Stimulated activated CD8-positive, alpha-beta memory T cell treated with anti-CD3 and anti-CD28 coated beads, Interleukin-4, amount 100 ng/mL, for 48 hours (primary cell): ENCODE measurements around the gene STAB1.

ENCODE experiments used
- DNase-seq: peaks from one replicate; pipeline ENCODE4 v3.0.0-alpha.2; 2020

The STAB1 gene

GRCh38 chr3:52494886-52495495 is at the start of gene STAB1:
TSS of gene STAB1 (plus strand) at chr3:52495338. CDS start at chr3:52495414, 76 bp downstream.
- no peak for DNase-seq

- DNase-seq: no peak
These were observed 49.1 kb upstream of the STAB1 start for GRCh38 chr3:52446042-52446441.

GRCh38 chr3:52446631-52447511 is 48.3 kb upstream of the STAB1 start:
- DNase-seq: peak; percentile 88

- DNase-seq: no peak
These were observed 47.4 kb upstream of the STAB1 start for GRCh38 chr3:52447512-52448355.

GRCh38 chr3:52450489-52451236 is 44.5 kb upstream of the STAB1 start:
- DNase-seq: no peak

- DNase-seq: no peak
These were observed 43.7 kb upstream of the STAB1 start for GRCh38 chr3:52451237-52452083.

GRCh38 chr3:52452126-52452525 is 43.0 kb upstream of the STAB1 start:
- no peak for DNase-seq

DNA sequence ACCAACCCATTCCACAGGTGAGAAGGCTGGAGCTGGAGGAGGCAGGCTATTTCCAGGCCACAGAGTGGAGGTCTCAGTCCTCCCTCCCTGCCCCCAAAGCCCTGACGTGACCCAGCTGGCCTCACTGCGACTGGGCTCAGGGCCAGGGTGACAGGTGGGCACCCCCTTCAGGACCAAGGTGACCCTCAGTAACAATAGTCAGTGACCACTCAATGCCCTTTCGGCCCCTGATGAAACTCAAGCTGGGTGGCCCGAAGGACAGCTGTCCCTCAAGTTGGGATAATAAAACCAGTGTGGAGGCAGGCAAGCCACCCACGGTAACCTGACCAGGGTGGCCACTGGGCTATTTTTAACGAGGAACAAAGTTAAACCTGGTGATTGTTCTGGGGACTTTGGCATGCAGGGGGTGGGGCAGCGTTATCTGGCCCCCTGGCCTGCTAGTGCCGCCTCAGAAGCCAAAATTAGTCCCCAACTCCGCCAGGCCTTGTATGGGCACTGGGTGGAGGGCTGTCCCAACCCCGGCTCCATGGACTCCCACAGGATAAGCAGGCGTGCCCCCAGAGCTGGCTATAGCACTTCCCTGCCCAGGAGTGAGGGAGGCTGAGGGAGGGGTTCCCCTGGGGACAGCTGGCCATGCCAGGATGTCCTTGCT is 42.4 kb upstream of the STAB1 start:
- DNase-seq: no peak

DNA sequence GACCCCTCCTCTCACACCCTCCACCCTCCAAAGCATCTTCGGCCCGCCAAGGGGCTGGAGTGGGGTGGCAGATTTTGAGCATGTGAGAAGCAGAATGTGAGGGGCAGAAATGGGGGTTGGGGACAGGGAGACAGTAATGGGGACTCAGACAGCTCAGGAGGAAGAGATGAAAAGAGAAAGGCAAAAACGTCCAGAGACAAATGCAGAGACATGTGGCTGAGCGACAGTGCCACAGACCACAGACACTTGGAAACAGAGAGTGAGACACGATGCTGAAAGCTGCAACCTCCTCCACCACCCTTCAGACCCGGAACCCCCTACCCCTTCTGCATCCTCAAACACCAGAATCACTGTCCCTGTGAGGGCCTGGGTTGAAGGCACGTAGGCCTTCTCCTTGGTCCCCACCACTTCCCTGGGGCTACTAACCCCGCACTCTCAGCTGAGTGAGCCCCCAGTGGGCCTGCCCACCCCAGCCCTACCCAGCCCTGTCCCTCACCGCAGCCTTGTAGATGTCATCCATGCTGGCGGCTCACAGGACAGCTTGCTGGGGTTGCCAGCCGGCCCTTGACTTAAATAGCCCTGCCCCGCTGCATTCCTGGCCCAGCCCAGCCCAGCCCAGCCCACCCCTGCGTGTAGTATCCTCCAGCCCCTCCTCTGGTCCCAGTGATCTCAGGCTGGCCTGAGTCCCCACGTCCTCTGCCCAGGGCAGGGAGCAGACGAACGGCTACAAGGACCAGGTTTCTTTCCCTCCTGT is 41.5 kb upstream of the STAB1 start, which contains the start of gene TNNC1:
Gene TNNC1 (minus strand): TSS at position 546 of the 754 bp plus-strand sequence. CDS start 26 bp downstream, at position 520.
- no peak for DNase-seq

DNA sequence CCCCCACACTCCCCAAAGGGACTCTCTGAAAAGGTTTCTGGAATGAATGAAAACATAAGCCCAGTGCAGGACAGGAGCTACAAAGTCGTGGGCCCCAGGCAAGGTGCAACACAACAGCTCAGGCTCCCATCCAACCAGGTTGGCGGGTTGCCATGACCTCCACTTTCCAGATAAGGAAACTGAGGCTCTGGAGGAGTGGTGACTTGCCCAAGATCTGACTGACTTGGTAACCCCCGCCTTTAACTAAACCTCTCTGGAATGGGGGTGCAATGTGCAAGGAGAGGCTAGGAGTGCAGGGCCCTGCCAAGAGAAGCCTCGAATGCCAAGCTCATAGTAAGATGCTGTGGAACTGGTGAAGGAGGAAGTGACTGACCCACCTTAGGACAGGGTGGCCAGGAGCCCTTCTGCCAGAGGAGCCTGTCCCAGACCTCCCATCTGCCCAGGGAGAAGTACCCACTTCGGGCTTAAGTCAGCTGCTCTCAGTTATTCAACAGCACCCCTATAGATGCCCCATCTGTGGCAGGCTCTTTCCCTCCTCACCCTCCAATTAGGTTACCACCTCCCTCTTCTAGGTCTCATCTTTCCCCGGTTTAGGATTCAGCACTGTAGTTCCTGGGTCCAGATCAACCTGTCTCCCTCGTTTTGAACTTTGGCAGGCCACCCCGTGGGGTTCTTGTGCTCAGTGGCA is 40.7 kb upstream of the STAB1 start:
- DNase-seq: peak; percentile 31

GRCh38 chr3:52454938-52455282 is 40.2 kb upstream of the STAB1 start:
- DNase-seq: no peak

DNA sequence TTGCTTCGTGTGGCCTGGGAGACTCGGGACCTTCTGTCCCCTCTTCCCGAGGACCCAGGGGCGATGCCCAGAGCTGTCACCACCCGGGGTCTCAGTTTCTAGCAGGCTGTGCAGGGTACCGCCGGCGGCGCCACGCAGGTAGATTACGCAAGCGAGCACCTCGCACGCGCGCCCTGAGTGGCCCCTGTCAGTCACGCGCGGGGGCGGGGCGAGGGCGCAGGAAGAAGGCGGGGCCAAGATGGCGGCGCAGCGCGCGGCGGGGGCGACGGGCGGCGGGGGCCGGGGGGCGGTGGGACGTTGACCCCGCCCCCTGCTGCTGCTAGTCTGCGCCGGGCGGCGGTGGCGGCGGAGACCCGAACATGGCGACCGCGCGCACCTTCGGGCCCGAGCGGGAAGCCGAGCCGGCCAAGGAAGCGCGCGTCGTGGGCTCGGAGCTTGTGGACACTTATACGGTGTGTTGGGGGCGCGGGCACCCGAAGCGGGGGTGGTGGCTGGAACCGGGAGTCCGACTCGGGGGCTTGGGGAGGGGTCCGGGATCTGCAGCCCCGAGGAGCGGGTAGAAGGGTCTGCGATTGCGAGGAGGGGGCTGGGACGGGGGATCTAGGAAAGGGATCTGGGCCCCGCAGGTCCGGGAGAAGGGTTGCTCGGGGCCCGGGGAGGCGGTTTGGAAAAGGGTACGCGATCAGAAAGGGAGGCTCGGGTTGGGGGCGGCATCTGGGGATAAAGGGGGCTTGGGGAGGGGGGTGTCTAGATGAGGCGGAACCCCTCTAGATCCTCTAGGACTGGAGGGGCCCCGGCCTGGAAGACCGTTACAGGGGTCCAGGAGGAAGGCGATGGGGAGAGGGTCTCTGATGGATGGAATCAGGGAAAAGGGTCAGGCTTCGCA is 39.6 kb upstream of the STAB1 start, which contains the start of gene NISCH:
Gene NISCH (plus strand): TSS at position 322 of the 886 bp plus-strand sequence. CDS start 38 bp downstream, at position 360.
- DNase-seq: peak; percentile 99

DNA sequence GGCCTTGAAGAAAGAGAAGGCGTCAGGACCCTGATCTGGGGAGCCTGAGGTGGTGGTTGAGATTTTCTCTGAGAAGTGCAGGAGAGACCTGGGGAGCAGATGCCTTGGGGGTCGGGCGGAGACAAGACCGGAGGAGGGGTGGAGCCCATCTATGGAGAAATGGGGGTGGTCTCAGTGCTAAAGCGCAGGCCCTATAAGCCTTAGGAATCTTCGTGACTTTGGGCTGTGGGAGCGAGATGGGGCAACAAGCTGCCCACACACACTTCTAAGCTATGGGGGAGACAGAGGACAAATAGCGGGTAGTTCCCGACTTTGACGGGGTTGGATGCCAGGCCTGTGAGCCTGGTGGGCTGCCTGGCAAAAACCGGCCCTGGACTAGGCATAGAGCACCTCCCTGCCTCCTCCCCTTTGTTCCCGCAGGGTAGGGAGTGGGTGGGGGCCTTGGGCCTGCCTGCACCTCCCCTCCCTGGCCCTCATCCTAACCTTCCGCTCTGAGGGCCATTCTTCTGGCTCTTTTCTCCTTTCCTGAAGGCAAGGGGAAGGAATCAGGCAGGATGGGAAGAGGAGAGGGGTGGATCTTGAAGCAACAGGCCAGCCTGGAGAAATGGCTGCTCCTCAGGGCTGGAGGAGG is 38.9 kb upstream of the STAB1 start:
- DNase-seq: peak; percentile 43

GRCh38 chr3:52456800-52457183 is 38.3 kb upstream of the STAB1 start:
- DNase-seq: no peak

- DNase-seq: no peak
These were observed 36.9 kb upstream of the STAB1 start for GRCh38 chr3:52458031-52458760.

GRCh38 chr3:52458770-52459545 is 36.2 kb upstream of the STAB1 start:
- DNase-seq: no peak
